K562 (cell line): ENCODE measurements around the gene TRERF1. TPM values are rescaled to one million over a fixed set of nuclear protein-coding genes. Genes with fewer than 3 reads are reported as not detected.

Experiments
- ARID4B ChIP-seq: sonication (generic); formaldehyde crosslinking; IDR thresholded peaks from 2 replicates; pipeline ENCODE4 v1.8.0; 2022; ENCODE audit warnings: mild to moderate bottlenecking, missing genetic modification reagents
- COPS2 ChIP-seq: fragments of 450-650 bp; conservative IDR thresholded peaks from 2 replicates; pipeline ENCODE4 v1.6.1; 2016; ENCODE audit warnings: mild to moderate bottlenecking, moderate library complexity
- E2F8 ChIP-seq: fragments of 450-650 bp; IDR thresholded peaks from 2 replicates; pipeline ENCODE4 v1.7.1; 2018; ENCODE audit warnings: mild to moderate bottlenecking, low read depth; ENCODE audit not compliant: partially characterized antibody
- FOXA3 ChIP-seq, 2 experiments: fragments of 450-650 bp in 1 of 2; sonication (generic) in 1 of 2; formaldehyde crosslinking; IDR thresholded peaks in 1 of 2; conservative IDR thresholded peaks in 1 of 2; 2 replicates each; pipeline versions ENCODE4 v1.4.0 to v1.8.0; 2020 to 2022; ENCODE audit warnings: mild to moderate bottlenecking in 2 of 2, missing genetic modification reagents in 1 of 2
- HDAC8 ChIP-seq: fragments of 450-650 bp; IDR thresholded peaks from 2 replicates; pipeline ENCODE4 v1.6.1; 2016; ENCODE audit warnings: mild to moderate bottlenecking, missing genetic modification characterization, moderate library complexity, missing compliant biosample characterization
- KLF16 ChIP-seq: IDR thresholded peaks from 2 replicates; pipeline ENCODE4 v1.6.1; 2016; ENCODE audit warnings: antibody characterized with exemption
- SAP30 ChIP-seq: fragments of 200-600 bp; sonication (generic); IDR thresholded peaks from 2 replicates; pipeline ENCODE4 v1.6.1; 2012; ENCODE audit warnings: borderline replicate concordance, low read depth, mild to moderate bottlenecking, moderate library complexity, low read length, control low read depth, inconsistent platforms; ENCODE audit not compliant: insufficient read depth, poor library complexity, severe bottlenecking
- SNRNP70 ChIP-seq: fragments of 200-400 bp; formaldehyde crosslinking; optimal IDR thresholded peaks from 2 replicates; pipeline ENCODE3; 2017; ENCODE audit warnings: low read depth, low read length
- SRSF1 ChIP-seq: fragments of 200-400 bp; formaldehyde crosslinking; IDR thresholded peaks from 2 replicates; pipeline ENCODE4 v1.6.1; 2017; ENCODE audit warnings: mild to moderate bottlenecking, low read depth, low read length, moderate library complexity
- STAT5B ChIP-seq: fragments of 250-450 bp; sonication (Bioruptor Pico); IDR thresholded peaks from 2 replicates; pipeline ENCODE4 v1.8.0; 2021; ENCODE audit warnings: mild to moderate bottlenecking, inconsistent platforms
- TFAM ChIP-seq: fragments of 250-450 bp; sonication (Bioruptor Pico); conservative IDR thresholded peaks from 2 replicates; pipeline ENCODE4 v1.5.0; 2021; ENCODE audit warnings: mild to moderate bottlenecking, moderate library complexity
- ZEB2 ChIP-seq: fragments of 450-650 bp; IDR thresholded peaks from 2 replicates; pipeline ENCODE4 v1.6.1; 2016
- polyA plus RNA-seq, 8 experiments: library from polyadenylated mRNA; depleted of rRNA in 4 of 8; stranded (reverse) in 5 of 8; unstranded in 3 of 8; fragments of >200 nt; fragmentation: Nextera tagmentation in 2 of 8; fragmentation: Illumina TruSeq in 1 of 8; extraction: Ambion mirVana in 2 of 8; extraction: Trizol in 1 of 8; gene quantifications; 2 replicates each; pipeline versions ENCODE4 v1.2.1 to v1.2.3, GENCODE V29; 2011 to 2014; ENCODE audit warnings: inconsistent platforms in 1 of 8, missing spikeins in 1 of 8
- total RNA-seq, 7 experiments: library from RNA; depleted of rRNA in 6 of 7; stranded (reverse); fragments of >200 nt in 6 of 7; fragmentation: Illumina TruSeq in 2 of 7; extraction: Trizol in 2 of 7; gene quantifications; 2 replicates each; pipeline versions ENCODE4 v1.2.1 to v1.2.3, GENCODE V29; 2011 to 2021; ENCODE audit warnings: low replicate concordance in 1 of 7

The TRERF1 gene
- total and polyA plus RNA-seq, 9 of the 15 experiments (the other 6 are each of a cell fraction or from before 2014, with no cell fraction given) = 0.04 to 0.20 (median 0.07) TPM; not detected in 3

DNA sequence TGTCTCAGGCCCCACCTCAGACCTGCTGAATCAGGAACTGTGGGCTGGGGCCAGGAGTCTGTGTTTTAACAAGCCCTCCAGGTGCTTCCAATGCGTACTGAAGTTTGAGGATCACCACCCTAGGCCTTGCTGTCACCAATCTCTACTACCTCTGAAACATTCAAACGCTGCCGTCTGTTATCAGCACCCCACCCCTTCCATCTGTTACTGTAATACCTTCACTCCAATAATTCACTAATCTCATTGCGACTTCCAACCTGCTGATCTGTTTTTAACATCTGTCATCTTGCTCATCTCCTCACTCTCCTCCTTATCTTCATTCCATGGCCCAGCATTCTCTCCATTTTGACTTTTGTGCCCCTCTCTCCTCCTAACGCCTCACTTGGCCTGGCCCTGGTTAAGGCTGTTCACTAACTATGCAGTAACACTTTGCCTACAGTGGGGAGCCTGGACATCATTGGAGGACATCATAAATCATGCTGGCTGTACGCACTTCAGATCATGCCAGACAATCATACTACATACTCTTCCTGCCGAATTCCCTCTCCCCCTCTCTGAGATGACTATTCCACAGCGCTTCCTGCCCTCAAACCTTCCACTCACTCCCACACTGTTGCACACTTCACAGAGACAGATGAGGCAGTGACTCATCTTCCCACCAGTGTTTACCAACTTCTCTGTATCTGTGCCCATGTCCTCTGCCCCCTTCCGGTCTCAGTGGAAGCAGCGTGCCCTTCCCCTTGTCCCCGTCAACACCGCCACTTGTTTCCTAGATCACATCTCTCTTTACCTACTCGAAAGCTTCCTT lies 254.0 kb downstream of the TRERF1 start (continued):
- no peak for TF ChIP-seq ARID4B
- TF ChIP-seq SAP30 = no peak
- TF ChIP-seq SRSF1 = no peak
- TF ChIP-seq ZEB2 = peak; percentile 99
- TF ChIP-seq KLF16 = peak; percentile 96
- TF ChIP-seq FOXA3 (CRISPR knock-in tag; conservative IDR thresholded peaks at IDR 0.05 in 1 of 2, IDR thresholded peaks at IDR 0.05 in 1 of 2) = peak; percentile 86 to 91
- TF ChIP-seq E2F8 = peak; percentile 66
- no peak for TF ChIP-seq STAT5B (CRISPR knock-in tag)
- no peak for TF ChIP-seq TFAM (CRISPR knock-in tag)
- TF ChIP-seq SNRNP70 = no peak
- TF ChIP-seq HDAC8 (tag) = no peak
- TF ChIP-seq COPS2 = no peak
